Adipocyte (in vitro differentiated cells): ENCODE data around the gene OR2T35.

Experiments used
- DNase-seq: peaks from one replicate; pipeline ENCODE4 v3.0.0-alpha.2; 2015; ENCODE audit warnings: low read depth
- H3K27me3 ChIP-seq: replicated peaks from 2 replicates; pipeline ENCODE4 v1.7.0; 2013; ENCODE audit warnings: mild to moderate bottlenecking, low read length, moderate library complexity; ENCODE audit not compliant: control insufficient read depth, insufficient read depth
- H3K36me3 ChIP-seq: 2 replicates; pipeline ENCODE4 v1.7.0; 2013; ENCODE audit warnings: low read length, mild to moderate bottlenecking, moderate library complexity; ENCODE audit not compliant: control insufficient read depth, insufficient read depth, severe bottlenecking
- H3K4me1 ChIP-seq: 2 replicates; pipeline ENCODE4 v1.7.0; 2013; ENCODE audit warnings: mild to moderate bottlenecking, low read length, moderate library complexity; ENCODE audit not compliant: control insufficient read depth, insufficient read depth
- H3K4me3 ChIP-seq: 2 replicates; pipeline ENCODE4 v1.7.0; 2013; ENCODE audit warnings: mild to moderate bottlenecking, low read length, moderate library complexity
- H3K9ac ChIP-seq: 2 replicates; pipeline ENCODE4 v1.7.0; 2013; ENCODE audit warnings: mild to moderate bottlenecking, low read length, moderate library complexity
- H3K9me3 ChIP-seq: 2 replicates; pipeline ENCODE4 v1.7.0; 2013; ENCODE audit warnings: mild to moderate bottlenecking, low read length, moderate library complexity; ENCODE audit not compliant: control insufficient read depth

Gene OR2T35

DNA sequence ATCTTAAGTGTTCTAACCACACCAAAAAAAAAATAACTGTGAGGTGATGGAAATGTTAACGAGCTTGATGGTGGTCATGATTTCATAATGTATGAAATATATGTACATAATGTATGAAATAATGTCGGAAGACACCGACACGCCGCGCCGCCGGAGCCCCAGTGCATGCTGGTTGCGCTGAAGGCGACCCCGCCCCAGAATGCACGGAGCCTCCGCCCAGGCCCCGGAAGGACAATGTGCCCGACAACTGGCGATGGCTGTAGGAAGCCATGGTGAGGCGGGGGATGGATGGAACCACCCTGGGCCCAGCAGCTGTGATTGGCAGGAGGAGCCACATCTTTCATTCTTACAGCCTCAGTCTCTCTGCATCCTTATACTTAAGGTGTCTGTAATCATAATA, 55.0 kb downstream of the OR2T35 start:
- H3K27me3 ChIP-seq = no peaks in the 10 kb centered on the region
- no peaks in the 10 kb centered on the region for H3K36me3 ChIP-seq
- H3K9ac ChIP-seq = no peak overlapping the region
- H3K9me3 ChIP-seq = peaks cover 4% of the 10 kb centered on the region
- H3K4me3 ChIP-seq = no peak overlapping the region
- no peaks in the 10 kb centered on the region for H3K4me1 ChIP-seq
- no peak for DNase-seq

DNA sequence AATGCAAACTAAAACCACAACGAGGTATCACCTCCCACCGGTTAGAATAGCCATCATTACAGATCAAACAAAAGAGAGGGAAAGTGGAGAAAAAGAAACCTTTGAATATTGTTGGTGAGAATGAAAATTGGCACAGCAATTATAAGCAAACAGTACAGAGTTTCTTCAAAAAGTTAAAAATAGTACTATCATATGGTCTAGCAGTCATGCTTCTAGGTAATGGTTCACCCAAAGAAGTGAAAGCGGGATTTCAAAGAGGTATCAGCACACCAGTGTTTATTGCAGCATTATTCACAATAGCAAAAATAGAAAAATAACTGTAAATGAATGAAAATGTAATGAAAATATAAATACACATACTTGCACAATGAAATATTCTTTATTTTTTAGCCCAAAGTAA, 55.7 kb downstream of the OR2T35 start:
- no peaks in the 10 kb centered on the region for H3K36me3 ChIP-seq
- no peaks in the 10 kb centered on the region for H3K9me3 ChIP-seq
- no peak overlapping the region for H3K9ac ChIP-seq
- H3K4me3 ChIP-seq = no peak overlapping the region
- no peak for DNase-seq
- H3K27me3 ChIP-seq = no peaks in the 10 kb centered on the region
- H3K4me1 ChIP-seq = no peaks in the 10 kb centered on the region
